Nephron progenitor cell (in vitro differentiated cells): Measurements from ENCODE around the gene ASPM.
A peak's percentile ranks its signal among the peaks of the same experiment; 100 is the strongest.

Source experiments
- DNase-seq: peaks from one replicate; pipeline ENCODE4 v3.0.0; 2021
- H3K27ac Mint-ChIP-seq: 2 replicates; pipeline ENCODE4 v1.8.0; 2021; ENCODE audit warnings: mild to moderate bottlenecking, moderate library complexity, mixed read lengths
- H3K27me3 Mint-ChIP-seq: 2 replicates; pipeline ENCODE4 v1.8.0; 2021; ENCODE audit warnings: mild to moderate bottlenecking, low read depth, mixed read lengths; ENCODE audit not compliant: poor library complexity
- H3K36me3 Mint-ChIP-seq: 2 replicates; pipeline ENCODE4 v1.8.0; 2021; ENCODE audit warnings: low read depth, mixed read lengths
- H3K4me1 Mint-ChIP-seq: 2 replicates; pipeline ENCODE4 v1.8.0; 2021; ENCODE audit warnings: mixed read lengths
- H3K4me3 Mint-ChIP-seq: 2 replicates; pipeline ENCODE4 v1.8.0; 2021; ENCODE audit warnings: mild to moderate bottlenecking, moderate library complexity, mixed read lengths
- H3K9me3 Mint-ChIP-seq: 2 replicates; pipeline ENCODE4 v1.8.0; 2021; ENCODE audit warnings: mild to moderate bottlenecking, moderate library complexity, mixed read lengths
- TF ChIP-seq, protein P1 (sequence below): fragments of 200-600 bp; sonication (generic); IDR thresholded peaks from 2 replicates; pipeline ENCODE4 v1.5.0; 2021; ENCODE audit warnings: antibody characterized with exemption

ASPM gene

DNA sequence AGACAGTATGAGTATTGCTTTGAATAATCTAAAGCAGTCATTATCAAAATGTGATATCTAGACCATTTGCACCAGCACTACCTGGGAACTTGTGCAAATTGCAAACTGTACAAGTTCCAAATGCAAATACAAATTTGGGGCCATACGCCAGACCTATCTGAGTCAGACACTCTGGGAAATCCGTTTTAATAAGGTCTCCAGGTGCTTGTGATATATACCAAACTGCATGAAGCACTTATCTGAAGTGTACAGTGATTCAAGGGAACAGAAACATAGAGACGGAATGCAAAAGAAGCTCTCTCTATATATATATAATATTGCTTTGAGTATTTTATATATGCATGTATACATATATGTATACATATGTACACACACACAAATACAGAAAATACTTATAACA is 36.2 kb upstream of the ASPM start:
- Mint-ChIP-seq H3K36me3 (peaks cover 40% of the 10 kb centered on the region), H3K4me3 (no peak overlapping the region), H3K27me3 (no peaks in the 10 kb centered on the region), H3K27ac (no peak overlapping the region), H3K4me1 (no peaks in the 10 kb centered on the region), H3K9me3 (peaks cover 4% of the 10 kb centered on the region)
- TF ChIP-seq, protein P1, sequence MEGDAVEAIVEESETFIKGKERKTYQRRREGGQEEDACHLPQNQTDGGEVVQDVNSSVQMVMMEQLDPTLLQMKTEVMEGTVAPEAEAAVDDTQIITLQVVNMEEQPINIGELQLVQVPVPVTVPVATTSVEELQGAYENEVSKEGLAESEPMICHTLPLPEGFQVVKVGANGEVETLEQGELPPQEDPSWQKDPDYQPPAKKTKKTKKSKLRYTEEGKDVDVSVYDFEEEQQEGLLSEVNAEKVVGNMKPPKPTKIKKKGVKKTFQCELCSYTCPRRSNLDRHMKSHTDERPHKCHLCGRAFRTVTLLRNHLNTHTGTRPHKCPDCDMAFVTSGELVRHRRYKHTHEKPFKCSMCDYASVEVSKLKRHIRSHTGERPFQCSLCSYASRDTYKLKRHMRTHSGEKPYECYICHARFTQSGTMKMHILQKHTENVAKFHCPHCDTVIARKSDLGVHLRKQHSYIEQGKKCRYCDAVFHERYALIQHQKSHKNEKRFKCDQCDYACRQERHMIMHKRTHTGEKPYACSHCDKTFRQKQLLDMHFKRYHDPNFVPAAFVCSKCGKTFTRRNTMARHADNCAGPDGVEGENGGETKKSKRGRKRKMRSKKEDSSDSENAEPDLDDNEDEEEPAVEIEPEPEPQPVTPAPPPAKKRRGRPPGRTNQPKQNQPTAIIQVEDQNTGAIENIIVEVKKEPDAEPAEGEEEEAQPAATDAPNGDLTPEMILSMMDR, result no peak
- no peak for DNase-seq

DNA sequence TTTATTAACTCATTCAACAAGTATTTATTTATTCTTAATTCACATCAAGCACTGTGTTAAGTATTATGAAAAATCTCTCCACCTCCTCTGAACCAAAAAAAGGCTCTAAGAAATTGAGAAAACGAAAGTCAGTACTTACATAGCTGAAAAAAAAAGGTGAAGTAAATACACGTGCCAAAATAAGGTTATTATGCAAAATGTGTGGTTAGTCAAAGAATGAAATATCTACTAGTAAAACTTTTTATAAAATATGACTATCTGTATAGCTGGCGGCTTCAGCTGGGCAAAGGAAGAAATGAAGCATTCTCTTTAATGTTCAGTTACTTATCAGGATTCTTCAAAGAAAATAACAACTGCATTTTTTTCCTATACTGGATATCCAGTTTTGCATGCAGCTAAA is 35.5 kb upstream of the ASPM start:
- DNase-seq, result no peak
- TF ChIP-seq, protein P1, result no peak
- Mint-ChIP-seq H3K36me3 (peaks cover 37% of the 10 kb centered on the region), H3K4me3 (no peak overlapping the region), H3K27ac (no peak overlapping the region), H3K9me3 (peaks cover 4% of the 10 kb centered on the region), H3K27me3 (no peaks in the 10 kb centered on the region), H3K4me1 (no peaks in the 10 kb centered on the region)

DNA sequence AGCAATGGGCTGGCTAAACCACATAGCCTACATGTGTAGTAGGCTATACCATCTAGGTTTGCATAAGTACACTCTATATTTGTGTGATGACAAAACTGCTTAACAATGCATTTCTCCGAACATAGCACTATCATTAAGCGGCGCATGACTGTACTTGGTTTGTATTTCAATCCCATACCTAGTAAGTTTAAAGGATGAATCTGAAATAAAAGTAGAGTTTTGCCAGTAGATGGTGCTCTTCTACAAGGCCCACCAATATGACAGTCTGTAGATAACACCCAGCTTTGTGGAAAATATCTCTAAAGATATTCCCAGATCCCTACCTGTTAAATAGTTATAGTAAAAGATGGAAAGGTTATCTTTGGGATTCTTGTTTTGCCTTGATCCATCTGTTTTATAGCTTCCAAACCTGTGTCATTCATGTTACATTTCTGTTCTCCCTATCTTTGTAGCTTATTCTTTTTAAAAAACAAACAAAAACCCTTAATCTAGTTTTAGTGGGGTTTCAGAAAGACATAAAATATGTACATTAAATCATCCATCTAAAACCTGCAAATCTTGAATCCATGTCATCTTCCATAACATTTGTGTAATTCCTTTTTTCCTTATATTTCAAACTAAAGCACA is 33.9 kb upstream of the ASPM start:
- Mint-ChIP-seq H3K4me1 (no peaks in the 10 kb centered on the region), H3K9me3 (no peaks in the 10 kb centered on the region), H3K36me3 (peaks cover 27% of the 10 kb centered on the region), H3K4me3 (no peak overlapping the region), H3K27ac (peak overlapping the region; percentile 15), H3K27me3 (no peaks in the 10 kb centered on the region)
- DNase-seq, result no peak
- TF ChIP-seq, protein P1, result peak; percentile 52

DNA sequence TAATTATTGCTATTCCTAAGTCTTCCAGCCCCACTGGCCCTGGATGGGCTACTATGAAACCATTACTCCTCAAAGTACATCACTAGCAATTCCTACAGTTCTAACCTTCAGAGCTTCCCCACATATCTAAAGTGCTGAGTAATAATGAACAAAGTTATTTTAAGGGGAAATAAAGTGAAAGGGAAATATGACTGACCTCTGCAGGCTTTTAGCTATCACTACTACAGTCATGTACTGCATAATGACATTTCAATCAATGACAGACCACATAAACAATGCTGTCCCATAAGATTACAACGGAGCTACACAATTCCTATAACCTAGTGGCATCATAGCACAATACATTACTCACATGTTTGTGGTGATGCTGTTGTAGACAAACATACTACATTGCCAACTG is 32.5 kb upstream of the ASPM start:
- Mint-ChIP-seq H3K4me3 (no peak overlapping the region), H3K27ac (no peak overlapping the region), H3K36me3 (peaks cover 26% of the 10 kb centered on the region), H3K4me1 (no peaks in the 10 kb centered on the region), H3K27me3 (no peaks in the 10 kb centered on the region), H3K9me3 (no peaks in the 10 kb centered on the region)
- DNase-seq, result no peak
- TF ChIP-seq, protein P1, result no peak

DNA sequence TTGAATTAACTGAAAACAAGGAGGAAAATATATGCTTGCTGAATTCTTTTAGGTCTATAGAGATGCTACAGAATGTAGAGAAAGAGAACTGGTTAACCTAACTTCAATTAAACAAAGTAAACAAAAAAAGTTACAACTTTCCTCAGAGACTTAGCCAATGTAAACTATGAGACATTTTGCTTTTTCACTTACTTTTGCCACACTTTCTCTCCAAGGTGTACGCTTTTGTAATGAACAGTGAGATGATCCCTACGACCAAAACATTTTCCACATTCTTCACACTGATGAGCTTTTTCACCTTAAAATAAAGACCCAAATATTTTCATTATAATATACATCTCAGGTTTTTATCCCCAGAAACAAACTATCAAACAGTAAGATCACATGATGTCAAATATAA is 28.3 kb upstream of the ASPM start:
- Mint-ChIP-seq H3K9me3 (no peaks in the 10 kb centered on the region), H3K4me3 (no peak overlapping the region), H3K4me1 (no peaks in the 10 kb centered on the region), H3K27ac (peak overlapping the region; percentile 51), H3K27me3 (no peaks in the 10 kb centered on the region), H3K36me3 (peaks cover 22% of the 10 kb centered on the region)
- TF ChIP-seq, protein P1, result no peak
- no peak for DNase-seq
